Stimulated activated CD4-positive, alpha-beta T cell treated with anti-CD3 and anti-CD28 coated beads, Interleukin-12 subunit alpha, Interleukin-12 subunit beta, amount 100 ng/mL, for 4 hours (primary cell): ENCODE measurements around the gene IGFBP1.

ENCODE experiments used
- DNase-seq: peaks from one replicate; pipeline ENCODE4 v3.0.0-alpha.2; 2020

Gene IGFBP1

DNA sequence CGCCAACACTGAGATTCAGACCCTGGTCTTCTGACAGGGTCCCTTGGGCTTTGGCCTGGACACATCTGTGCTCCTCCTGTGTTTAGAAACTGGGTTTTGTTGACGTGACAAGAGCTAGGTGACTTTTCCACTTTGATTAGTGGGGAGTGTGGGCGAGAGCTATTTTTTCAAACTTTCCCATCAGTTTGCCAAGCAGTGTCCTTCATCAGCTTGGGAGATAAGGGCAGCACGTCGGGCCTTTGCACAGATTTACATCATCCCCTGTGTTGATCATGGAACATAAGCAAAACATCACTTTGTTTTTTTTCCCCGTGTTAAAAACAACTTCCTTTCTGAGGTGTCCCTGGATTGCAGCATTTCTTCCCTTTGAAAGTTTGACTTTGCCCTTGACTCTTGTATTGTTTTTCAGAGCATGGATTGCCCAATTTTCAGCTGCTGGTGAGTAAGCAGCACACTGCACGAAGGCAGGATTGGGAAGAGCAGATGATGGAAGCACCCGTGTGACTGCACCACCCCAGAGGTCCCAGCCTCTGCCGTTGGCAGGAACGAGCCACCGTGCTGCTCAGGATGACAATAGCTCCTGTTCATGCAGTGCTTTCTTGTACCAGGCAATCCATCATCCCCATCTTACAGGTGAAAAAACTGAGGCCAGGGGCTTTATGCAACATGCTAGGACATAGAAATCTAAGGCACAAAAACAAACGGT, 6.4 kb upstream of the IGFBP1 start:
- DNase-seq, result no peak

DNA sequence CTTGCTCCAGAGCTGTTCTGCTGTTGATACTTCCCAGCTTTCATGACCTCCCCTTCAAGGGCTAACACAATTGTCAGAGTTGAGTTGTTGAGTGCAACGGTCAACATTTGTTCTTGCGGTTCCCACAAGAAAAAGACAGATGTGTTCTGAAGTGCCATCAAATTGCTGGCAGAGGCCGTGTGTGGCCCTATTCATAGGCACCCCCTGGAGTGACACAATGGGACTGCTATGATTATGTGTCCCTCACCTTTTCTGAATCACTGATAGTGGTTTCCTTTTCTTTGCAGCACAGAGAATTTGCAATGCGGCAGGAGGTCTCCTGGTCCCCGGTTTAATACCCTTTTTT, 5.8 kb upstream of the IGFBP1 start:
- DNase-seq, result no peak

DNA sequence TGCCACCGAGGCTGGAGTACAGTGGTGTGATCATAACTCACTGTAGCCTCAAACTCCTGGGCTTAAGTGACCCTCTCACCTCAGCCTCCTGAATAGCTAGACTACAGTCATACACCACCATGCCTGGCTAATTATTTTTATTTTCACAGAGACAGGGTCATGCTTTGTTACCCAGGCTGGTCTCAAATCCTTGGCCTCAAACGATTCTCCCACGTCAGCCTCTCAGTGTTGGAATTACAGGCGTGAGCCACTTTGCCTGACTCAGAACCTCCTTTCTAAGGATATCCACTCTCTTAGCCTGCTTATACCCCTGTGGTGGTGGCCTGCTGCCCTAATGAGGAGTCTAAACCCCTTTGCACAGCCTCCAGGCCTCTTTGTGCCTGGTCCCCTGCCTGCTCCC, 4.2 kb upstream of the IGFBP1 start:
- no peak for DNase-seq

DNA sequence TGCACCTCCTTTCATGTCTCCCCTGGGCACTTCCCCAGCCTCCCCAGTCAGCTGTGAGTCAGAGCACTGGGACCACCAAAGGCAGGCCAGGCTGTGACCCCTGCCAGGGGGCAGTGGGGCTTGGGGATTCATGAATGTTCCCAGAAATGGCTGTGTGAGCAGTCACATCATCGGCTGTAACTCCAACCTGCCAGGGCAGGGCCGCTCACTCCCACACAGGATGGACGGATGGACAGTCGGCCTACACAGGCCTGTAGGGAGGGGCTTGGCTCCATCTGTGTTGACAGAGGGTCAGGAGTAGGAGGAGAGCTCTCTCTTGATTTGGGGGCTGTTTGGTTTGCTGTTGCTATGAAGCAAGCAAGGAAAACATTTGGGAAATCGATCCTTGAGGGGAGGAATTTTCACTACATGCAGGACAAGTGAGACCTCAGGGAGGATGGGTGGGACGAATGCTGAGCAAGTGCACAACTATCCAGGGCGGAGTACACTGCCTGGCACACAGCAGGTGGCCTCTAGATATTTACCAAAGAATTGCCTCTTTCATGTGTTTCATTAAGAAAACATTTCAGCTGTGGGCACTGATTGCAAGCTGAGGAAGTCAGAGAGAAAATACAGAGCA, 2.9 kb upstream of the IGFBP1 start:
- DNase-seq, result no peak

DNA sequence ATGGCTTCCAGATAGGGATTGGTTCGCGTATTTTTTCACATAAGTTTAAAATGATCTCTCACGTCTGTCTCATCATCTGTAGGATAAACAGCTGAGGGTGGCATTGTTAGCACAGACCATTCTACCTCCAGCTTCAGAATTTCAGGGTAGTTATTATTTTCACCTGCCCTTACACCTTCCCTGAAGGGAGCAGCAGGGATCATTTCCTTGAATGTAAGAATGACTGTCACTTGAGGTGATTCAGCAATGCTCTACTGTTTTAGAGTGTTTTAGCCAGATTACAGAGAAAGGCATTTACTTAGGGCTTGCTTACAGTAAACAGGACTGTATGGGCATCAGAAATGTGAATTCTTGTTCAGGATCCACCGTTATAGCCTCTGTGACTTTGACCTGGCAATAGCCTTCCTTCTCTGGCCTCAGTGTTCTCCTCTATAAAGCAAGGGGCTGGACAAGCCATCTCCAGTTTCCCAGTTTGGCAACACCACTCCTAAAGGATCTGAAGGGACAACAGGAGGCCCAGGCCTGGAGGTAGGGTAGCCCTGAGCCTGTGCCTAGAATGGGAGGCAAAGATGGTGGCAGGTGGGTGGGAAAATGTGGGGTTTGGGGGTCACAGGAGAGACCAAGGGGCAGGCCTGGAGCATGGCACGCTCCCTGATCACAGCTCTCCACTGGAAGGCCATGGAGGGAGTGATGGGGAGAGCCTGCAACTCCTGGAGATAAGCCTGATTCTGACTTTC, 1.2 kb upstream of the IGFBP1 start:
- no peak for DNase-seq

DNA sequence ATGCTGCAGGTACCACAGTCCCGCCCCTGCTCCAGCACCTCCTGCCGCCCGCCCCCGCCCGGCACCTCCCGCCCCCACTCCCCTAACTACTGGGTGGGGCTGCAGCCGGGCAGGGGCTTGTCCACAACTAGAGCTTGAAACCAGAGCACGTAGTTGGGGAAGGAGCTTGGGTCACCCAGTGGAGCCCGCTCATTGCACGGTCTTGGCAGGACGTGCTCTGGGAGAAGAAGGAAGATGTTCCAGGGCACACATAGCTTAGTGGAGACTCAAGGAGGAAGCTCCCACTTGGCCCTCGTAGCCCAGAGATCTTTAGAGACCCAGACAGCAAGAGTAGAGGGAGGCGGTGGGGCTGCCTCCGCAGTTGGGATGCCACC, 692 bp downstream of the IGFBP1 start:
- DNase-seq, result no peak

DNA sequence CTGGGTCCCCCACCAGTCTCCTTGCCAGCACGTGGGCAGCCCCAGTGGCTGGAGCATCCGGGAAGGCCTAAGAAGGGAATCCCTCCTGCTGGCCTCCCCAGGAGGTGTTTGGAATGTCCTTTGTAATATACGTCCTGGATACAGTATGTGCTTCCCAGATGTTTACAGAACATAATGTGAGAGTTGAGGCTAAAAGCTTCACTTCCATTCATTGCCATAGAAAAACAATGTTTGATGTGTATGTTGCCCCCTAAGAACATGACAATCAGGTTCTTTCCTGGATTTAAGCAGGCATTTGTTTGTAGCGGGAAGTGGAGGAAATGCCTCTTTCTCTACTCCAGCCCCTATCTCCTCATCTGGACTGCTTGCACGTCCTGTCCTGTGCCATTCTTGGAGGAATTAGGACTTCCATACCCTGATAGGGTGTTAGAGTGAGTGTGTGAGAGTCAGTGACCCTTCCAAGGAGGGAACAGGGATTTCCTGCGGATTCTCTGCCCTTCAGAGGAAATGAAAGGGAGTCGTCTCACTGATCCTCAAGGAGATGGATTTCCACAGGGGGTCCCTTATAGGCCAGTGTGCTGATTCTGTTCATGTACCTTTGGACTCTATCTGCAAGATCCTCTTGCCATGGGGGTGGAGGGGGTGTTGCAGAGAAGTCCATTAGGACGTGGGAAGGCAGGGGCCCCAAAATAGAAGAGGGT, 1.2 kb downstream of the IGFBP1 start:
- DNase-seq, result no peak

DNA sequence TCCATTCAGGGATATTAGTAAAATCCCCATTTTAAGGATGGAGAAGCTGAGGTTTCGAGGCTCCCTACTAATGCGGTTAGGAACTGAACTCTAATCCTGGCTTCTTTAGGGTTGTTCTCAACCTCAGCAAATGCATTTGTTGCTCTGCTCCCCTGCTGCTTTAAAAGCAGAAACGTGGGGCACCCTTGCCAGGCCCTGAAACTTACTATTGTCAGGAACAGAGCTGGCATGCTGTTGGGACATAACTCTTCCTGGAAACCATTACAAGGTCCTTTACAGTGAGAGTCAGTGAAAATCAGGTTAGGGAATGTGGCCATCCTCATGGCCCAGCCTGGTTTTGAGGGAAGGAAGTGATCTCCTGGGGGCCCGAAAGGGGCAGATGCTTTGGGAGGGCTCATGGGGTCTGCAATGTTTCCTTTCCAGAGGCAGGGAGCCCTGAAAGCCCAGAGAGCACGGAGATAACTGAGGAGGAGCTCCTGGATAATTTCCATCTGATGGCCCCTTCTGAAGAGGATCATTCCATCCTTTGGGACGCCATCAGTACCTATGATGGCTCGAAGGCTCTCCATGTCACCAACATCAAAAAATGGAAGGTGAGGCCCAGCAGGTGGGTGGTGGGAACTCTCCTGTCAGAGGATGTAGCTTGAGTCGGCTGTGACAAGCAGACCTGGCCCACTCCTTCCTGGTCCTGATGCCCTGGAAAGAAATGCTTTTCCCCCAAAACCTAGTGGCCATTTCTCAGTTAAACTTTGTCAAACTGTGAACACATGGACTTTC, 2.0 kb downstream of the IGFBP1 start:
- DNase-seq, result no peak

DNA sequence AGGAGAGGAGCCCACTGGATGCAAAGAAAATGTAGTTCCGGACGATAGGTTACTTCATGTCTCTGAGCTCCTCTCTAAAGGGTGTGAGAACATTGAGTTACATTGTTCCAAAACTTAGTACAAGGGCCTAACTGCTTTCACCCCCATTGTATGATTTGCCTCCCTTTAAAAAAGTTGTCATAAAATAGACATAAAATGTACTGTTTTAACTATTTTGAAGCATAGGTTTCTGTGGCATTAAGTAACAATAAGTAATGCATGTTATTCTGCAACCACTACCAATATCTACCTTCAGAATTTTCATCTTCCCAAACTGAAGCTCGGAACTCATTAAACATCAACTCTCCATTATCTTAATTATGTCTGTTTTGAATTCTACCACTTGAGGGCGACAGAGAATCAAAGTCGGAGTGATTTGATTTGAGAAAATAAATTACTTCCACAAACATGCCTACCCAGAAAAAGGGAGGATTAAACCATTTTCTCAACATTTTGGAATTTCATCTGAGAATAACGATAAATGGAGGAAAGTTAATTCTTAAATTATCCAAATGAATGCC, 2.7 kb downstream of the IGFBP1 start:
- DNase-seq, result no peak

DNA sequence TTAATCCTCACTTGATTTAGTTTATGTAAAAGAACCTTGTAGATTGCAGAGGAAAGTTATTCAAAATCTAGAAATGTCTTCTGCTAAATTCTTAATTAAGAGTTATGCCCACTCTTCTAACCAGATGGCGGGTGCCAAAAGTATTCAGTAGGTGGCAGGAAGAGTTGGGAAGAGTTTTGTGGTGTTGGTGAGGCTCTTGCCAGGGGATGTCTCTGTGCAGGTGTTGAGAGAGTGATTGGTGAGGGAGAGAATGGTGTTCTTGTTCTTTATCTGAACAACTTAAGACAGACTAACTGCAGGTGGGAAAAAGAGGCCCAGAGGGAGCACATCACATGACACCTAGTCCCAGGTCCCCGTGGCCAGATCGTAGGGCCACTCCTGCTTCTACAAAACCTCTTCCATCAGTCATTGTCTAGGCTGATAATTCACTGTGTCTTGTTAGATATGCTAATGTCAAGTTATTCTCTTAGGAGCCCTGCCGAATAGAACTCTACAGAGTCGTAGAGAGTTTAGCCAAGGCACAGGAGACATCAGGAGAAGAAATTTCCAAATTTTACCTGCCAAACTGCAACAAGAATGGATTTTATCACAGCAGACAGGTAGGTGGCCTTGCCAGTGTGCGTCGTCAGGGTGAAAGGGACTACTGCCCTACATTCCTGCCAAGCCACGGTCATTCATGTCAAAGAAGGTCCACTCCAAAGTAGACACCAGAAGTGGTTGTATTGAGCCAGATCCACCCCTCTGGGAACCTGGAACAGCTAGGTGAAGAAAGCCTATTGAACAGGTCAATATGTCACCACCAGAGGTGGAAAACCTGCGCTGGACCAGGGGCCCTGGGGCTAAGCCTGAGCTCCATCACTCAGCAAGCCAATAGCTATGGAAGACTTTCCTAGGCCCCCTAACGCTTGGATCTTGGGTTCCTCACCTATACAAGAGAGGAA, 3.4 kb downstream of the IGFBP1 start:
- no peak for DNase-seq

DNA sequence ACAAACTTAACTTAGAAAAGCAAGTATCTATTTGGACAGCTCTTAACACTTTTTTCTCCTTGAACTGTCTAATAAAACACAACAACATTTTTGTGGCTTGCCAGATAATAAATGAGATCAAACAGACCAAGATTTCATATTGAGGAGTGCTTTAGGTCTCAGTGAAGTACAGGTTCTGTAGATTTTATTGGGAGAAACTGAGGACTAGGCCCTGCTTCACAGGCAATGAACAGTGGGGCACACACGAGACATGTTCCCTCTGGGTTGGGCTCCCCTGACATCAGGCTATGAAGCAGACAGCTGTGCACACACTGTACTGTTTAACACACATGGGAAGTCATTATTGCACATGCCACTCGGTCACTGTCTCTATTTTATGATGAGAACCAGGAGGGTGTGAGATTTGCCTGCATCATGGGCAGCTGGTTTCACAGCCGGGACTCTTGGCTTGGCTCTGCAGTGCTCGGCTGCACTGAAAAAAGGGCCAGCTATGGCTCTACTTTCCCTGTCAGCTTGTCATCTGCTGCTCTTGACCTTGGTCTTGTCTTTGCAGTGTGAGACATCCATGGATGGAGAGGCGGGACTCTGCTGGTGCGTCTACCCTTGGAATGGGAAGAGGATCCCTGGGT, 4.2 kb downstream of the IGFBP1 start:
- no peak for DNase-seq

DNA sequence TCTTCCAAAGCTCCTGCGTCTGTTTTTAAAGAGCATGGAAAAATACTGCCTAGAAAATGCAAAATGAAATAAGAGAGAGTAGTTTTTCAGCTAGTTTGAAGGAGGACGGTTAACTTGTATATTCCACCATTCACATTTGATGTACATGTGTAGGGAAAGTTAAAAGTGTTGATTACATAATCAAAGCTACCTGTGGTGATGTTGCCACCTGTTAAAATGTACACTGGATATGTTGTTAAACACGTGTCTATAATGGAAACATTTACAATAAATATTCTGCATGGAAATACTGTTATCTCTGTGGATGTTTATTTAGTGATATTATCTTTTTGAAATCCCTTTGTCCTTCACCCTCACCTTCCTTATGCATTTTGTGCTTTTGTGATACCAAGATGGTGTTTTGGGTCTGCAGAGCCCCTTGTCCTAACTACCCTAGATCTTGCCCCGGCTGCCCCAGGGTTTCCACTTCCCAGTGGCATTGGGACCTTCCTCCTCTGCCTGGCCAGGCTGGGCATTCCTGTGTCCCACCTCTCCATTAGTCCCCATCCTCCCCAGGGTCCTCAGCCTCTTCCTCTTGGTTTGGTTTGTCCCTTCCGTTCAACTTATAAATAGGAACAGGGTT, 5.2 kb downstream of the IGFBP1 start:
- no peak for DNase-seq

DNA sequence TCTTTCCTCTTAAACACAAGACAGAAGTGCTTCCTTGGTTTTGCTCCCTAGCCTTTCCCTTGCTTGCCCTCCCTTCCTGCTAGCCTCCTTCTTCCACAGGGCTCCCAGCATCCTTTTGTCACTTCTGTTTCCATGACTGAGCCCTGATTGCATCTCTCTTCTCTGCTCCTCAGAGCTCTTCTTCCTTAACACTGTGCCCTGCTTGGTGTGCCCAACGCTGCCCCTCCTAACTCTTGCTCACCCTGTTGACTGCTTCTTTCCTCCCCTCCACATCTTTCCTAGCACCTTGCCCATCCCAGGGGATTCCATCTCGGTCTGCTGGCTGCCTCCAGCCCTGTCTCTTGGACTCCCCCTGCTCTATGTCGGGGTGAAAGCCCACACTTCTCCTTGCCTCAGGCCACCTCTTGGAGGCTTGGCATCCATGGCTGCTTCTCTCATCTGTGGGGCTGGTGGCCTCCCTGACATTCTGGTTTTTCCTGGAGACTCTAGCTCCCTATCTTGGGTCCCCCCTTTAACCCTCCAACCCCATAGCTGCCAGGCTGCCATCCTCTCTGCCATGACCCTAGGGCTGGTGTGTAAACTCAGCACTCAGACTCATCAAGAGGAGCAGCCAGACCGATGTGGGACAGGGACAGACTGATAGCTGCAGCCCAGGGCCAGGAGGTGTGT, 5.8 kb downstream of the IGFBP1 start:
- DNase-seq, result no peak

DNA sequence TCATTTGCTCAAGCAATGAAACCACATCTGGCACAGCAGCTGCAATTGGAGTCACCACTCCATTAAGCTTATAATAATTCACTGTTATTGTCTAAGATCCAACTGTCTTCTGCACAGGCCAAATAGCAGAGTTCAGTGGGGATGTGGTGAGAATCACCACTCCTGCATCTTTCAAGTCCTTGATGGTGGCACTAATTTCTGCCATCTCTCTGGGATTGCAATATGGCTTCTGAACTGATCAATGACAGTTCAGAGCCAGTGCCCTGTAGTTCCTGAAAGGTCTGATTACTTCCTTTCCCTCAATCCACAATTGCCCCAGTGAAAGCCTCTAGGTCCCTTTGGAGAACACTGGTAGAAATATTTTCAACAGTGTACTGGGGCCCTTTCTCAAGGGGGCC, 6.4 kb downstream of the IGFBP1 start:
- no peak for DNase-seq

DNA sequence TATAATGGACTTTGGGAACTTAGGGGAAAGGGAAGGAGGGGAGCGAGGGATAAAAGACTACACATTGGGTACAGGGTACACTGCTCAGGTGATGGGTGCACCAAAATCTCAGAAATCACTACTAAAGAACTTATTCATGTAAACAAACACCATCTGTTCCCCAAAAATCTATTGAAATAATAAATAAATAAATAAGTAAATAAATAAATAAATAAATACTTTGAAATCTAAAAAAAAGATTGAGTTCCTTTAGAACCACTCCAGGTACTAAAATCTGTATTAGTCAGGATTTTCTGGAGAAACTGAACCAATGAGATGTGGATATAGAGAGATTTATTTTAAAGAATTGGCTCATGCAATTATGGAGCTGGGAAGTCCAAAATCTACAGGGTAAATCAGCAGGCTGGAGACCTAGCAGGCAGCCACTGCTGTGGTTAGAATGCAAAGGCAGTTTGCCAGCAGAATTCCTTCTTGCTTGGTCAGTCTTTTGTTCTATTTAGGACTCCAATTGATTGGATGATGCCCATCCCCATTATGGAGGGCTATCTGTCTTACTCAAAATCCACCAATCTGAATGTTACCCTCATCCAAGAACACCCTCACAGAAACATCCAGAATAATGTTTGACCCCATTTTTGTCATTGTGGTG, 8.9 kb downstream of the IGFBP1 start:
- no peak for DNase-seq

DNA sequence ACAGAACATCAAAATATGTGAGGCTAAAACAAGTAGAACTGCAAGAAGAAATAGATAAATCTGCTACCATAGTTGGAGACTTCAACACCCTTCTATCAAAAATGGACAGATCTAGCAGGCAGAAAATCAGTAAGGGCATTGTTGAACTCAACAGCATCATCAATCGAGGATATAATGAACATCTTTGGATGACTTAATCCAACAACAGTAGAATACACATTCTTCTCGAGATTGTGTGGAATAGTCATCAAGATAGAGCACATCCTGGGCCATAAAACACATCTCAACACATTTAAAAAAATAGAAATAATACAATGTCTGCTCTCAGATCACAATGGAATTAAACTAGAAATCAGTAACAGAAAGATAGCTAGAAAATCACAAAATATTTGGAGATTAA, 9.9 kb downstream of the IGFBP1 start:
- DNase-seq, result no peak

DNA sequence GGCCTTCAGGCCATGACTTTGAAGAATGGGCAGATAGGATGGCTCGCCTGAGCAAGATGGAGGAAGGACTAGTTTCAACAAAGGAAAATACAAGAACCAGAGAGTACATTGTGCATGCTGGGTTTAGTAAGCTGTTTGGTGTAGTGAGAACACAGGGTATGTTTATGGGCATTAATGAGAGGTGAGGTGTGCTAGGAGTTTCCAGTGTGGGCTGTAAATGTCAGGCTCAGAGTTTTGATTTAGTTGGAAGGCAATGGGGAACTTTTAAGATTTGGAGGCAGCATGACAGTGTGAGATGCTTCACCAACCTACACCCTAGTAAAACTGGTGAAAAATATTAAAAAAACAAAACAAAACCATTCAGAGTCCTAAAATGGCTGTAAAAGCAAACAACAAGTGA, 13.3 kb downstream of the IGFBP1 start:
- DNase-seq, result no peak

DNA sequence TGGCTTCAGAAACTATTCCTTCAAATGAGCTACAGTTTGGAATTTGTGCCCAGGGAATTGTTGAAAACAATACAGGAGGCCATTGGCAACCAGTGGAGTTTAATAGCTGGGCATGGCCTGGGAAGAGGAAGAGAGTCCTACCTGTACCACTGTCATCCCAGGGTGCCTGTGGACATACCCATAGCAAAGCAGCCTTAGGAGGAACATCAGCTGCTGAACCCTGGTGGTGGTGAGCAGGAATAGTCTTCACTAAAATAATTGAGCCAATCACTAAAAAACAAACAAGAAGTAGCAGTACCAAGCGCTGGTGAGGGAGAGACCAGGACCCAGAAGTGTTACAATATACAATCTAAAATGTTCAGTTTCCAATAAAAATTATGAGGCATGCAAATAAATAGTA, 14.5 kb downstream of the IGFBP1 start:
- DNase-seq, result no peak

DNA sequence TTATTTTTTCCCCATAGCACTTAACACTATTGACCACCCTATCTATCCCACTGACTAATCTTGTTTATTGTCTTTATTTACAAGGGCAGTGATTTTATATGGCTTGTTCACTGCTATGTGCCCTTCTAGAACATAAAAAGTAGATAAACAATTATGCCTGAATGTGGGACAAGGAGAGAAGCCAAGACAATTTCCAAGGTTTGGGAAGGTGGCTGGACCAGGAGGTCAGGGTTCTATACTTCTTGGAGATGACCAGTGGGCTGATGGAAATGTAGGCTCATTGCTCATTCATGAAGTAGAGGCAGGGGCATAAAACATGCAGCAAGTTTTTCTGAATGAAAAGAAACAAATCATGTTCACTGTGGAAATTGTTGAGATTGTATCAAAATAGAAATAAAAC, 21.3 kb downstream of the IGFBP1 start:
- DNase-seq, result no peak

DNA sequence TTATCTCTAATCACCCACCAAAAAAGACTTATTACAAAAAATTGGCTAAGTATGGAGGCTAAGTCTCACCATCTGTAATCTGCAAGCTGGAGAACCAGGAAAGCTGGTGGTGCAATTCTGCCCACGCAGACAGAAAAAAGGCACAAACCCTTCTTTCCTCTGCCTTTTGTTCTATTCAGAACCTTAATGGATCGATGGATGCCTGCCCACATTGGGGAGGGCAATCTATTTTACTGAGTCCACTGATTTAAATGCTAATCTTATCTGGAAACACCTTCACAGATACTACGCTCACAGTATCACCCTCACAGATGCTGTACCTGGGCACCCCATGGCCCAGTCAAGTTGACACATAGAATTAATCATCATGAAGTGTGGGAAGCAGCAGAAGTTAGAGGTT, 22.6 kb downstream of the IGFBP1 start:
- no peak for DNase-seq
